RWPE2 (cell line): Measurements from ENCODE around the gene SNX30.
A peak's percentile ranks its signal among the peaks of the same experiment; 100 is the strongest.

Experiments used
- ATAC-seq: fragments of 200-7000 bp; cut with Tn5 transposase; 3 replicates; pipeline ENCODE4 v1.9.1; 2021; ENCODE audit warnings: low read depth
- DNase-seq: peaks from one replicate; pipeline ENCODE4 v3.0.0-alpha.2; 2020; ENCODE audit warnings: low spot score
- H3K27ac ChIP-seq: fragments of 450-650 bp; 2 replicates; pipeline ENCODE4 v1.5.1; 2017; ENCODE audit warnings: mild to moderate bottlenecking; ENCODE audit not compliant: poor library complexity, severe bottlenecking
- H3K27me3 ChIP-seq: fragments of 250-450 bp; sonication (Bioruptor Pico); 2 replicates; pipeline ENCODE4 v1.5.1; 2021; ENCODE audit warnings: mild to moderate bottlenecking, moderate library complexity; ENCODE audit not compliant: insufficient read depth, poor library complexity, severe bottlenecking
- H3K36me3 ChIP-seq: fragments of 250-450 bp; sonication (Bioruptor Pico); 2 replicates; pipeline ENCODE4 v1.5.1; 2020; ENCODE audit warnings: low read depth, mild to moderate bottlenecking, moderate library complexity
- H3K4me1 ChIP-seq: fragments of 250-450 bp; sonication (Bioruptor Pico); 2 replicates; pipeline ENCODE4 v1.5.1; 2021; ENCODE audit warnings: mild to moderate bottlenecking, moderate library complexity; ENCODE audit not compliant: insufficient read depth, poor library complexity, severe bottlenecking
- H3K4me3 ChIP-seq: fragments of 250-450 bp; sonication (Bioruptor Pico); 2 replicates; pipeline ENCODE4 v1.5.1; 2021; ENCODE audit warnings: mild to moderate bottlenecking, moderate library complexity; ENCODE audit not compliant: severe bottlenecking
- H3K9me3 ChIP-seq: fragments of 250-450 bp; sonication (Bioruptor Pico); 2 replicates; pipeline ENCODE4 v1.5.1; 2021; ENCODE audit warnings: mild to moderate bottlenecking, moderate library complexity; ENCODE audit not compliant: severe bottlenecking
- CTCF ChIP-seq: fragments of 450-650 bp; IDR thresholded peaks from one replicate; pipeline ENCODE4 v1.5.1; 2017; ENCODE audit warnings: mild to moderate bottlenecking, moderate library complexity; ENCODE audit not compliant: poor library complexity, severe bottlenecking

Gene SNX30

GRCh38 chr9:112750764-112751055 is 150 bp downstream of the SNX30 start:
- Histone ChIP-seq H3K27ac (peak overlapping the region; percentile 10), H3K27me3 (no peaks in the 10 kb centered on the region), H3K4me1 (peaks cover 32% of the 10 kb centered on the region), H3K36me3 (no peaks in the 10 kb centered on the region), H3K9me3 (no peaks in the 10 kb centered on the region), H3K4me3 (peak overlapping the region; percentile 90)
- DNase-seq: no peak
- TF ChIP-seq CTCF: no peak
- no peak; the same call in 2 of the 3 replicates for ATAC-seq

- peak; percentile 62 for DNase-seq
- H3K36me3 ChIP-seq: no peaks in the 10 kb centered on the region
- H3K4me1 ChIP-seq: peaks cover 32% of the 10 kb centered on the region
- H3K27ac ChIP-seq: peak overlapping the region; percentile 10
- H3K4me3 ChIP-seq: peak overlapping the region; percentile 90
- peak; percentile 58 for ATAC-seq
- no peak for TF ChIP-seq CTCF
- no peaks in the 10 kb centered on the region for H3K9me3 ChIP-seq
- no peaks in the 10 kb centered on the region for H3K27me3 ChIP-seq
These were observed 666 bp downstream of the SNX30 start for GRCh38 chr9:112751056-112751795.

- peaks cover 32% of the 10 kb centered on the region for H3K4me1 ChIP-seq
- no peak for DNase-seq
- no peak overlapping the region for H3K4me3 ChIP-seq
- no peak for ATAC-seq
- peak overlapping the region; percentile 35 for H3K27ac ChIP-seq
- no peaks in the 10 kb centered on the region for H3K9me3 ChIP-seq
- no peaks in the 10 kb centered on the region for H3K27me3 ChIP-seq
- no peaks in the 10 kb centered on the region for H3K36me3 ChIP-seq
- TF ChIP-seq CTCF: no peak
These were observed 2.0 kb downstream of the SNX30 start for GRCh38 chr9:112752334-112753125.

- Histone ChIP-seq H3K9me3 (no peaks in the 10 kb centered on the region), H3K4me1 (peaks cover 32% of the 10 kb centered on the region), H3K36me3 (no peaks in the 10 kb centered on the region), H3K27me3 (no peaks in the 10 kb centered on the region), H3K27ac (peak overlapping the region; percentile 35), H3K4me3 (no peak overlapping the region)
- no peak for DNase-seq
- peak; percentile 63 for ATAC-seq
- no peak for TF ChIP-seq CTCF
These were observed 3.2 kb downstream of the SNX30 start for GRCh38 chr9:112753725-112754124.

GRCh38 chr9:112754578-112754977 is 4.0 kb downstream of the SNX30 start:
- Histone ChIP-seq H3K4me3 (no peak overlapping the region), H3K27ac (peak overlapping the region; percentile 35), H3K36me3 (no peaks in the 10 kb centered on the region), H3K4me1 (peaks cover 28% of the 10 kb centered on the region), H3K9me3 (no peaks in the 10 kb centered on the region), H3K27me3 (no peaks in the 10 kb centered on the region)
- DNase-seq (no peak), ATAC-seq (peak; percentile 33; the same call in 2 of the 3 replicates)
- TF ChIP-seq CTCF: no peak
